HCT116 (cell line): ENCODE data around the gene TMTC2. TPM values are rescaled to one million over a fixed set of nuclear protein-coding genes. Genes with fewer than 3 reads are reported as not detected.

Experiments
- ATAC-seq: fragments of 200-7000 bp; cut with Tn5 transposase; 2 replicates; pipeline ENCODE4 v1.9.1; 2020; ENCODE audit warnings: mild to moderate bottlenecking, moderate library complexity
- BruUV-seq: library from RNA; stranded (reverse); fragments of 400-500 nt; replicated peaks from 2 replicates; lab custom pipeline; 2021; lab: Mats Ljungman, UMichigan
- CTCF ChIA-PET: fragments of 300-600 bp; sonication (Branson Sonifier 250); formaldehyde crosslinking; loops from one replicate; lab custom pipeline; 2021; ENCODE audit warnings: antibody characterized with exemption; lab: Charles Lee
- POLR2A ChIA-PET: fragments of 300-600, 350-600 bp; sonication (Branson Sonifier 250); formaldehyde crosslinking; loops from one replicate; lab custom pipeline; 2021; ENCODE audit warnings: antibody characterized with exemption; lab: Charles Lee
- RAD21 ChIA-PET, 2 experiments: fragments of 300-600 bp; sonication (Branson Sonifier 250); formaldehyde crosslinking; loops; one replicate each; lab custom pipeline; 2023; ENCODE audit warnings: low total read pairs in 2 of 2; ENCODE audit not compliant: uncharacterized antibody in 2 of 2, unreplicated experiment in 2 of 2, low non-redundant PET in 1 of 2; lab: Charles Lee
- DNase-seq: peaks from one replicate; pipeline ENCODE4 v3.0.0-alpha.2; 2010; ENCODE audit warnings: low read depth, low spot score
- H2AFZ ChIP-seq: fragments of 200-600 bp; shearing (Covaris generic), sonication (generic); 2 replicates; pipeline ENCODE4 v1.6.1; 2017; ENCODE audit warnings: low read depth, mixed run types, mixed read lengths, antibody characterized with exemption, low read length; ENCODE audit not compliant: poor library complexity, severe bottlenecking
- H3K27ac ChIP-seq: 2 replicates; pipeline ENCODE4 v1.5.1; 2012; ENCODE audit warnings: low read depth, low read length
- H3K27me3 ChIP-seq: fragments of 200-600 bp; sonication (generic); 2 replicates; pipeline ENCODE4 v1.6.1; 2016; ENCODE audit warnings: mixed run types, low read length, mixed read lengths; ENCODE audit not compliant: insufficient read depth
- H3K36me3 ChIP-seq, 2 experiments: fragments of 200-500 bp in 1 of 2; fragments of 200-600 bp in 1 of 2; sonication (Bioruptor generic) in 1 of 2; sonication (generic) in 1 of 2; 2 replicates each; pipeline versions ENCODE4 v1.5.1 to v1.6.1; 2014 to 2016; ENCODE audit warnings: low read length in 2 of 2, inconsistent platforms in 1 of 2, mixed read lengths in 1 of 2, mixed run types in 1 of 2; ENCODE audit not compliant: insufficient read depth in 2 of 2, control insufficient read depth in 1 of 2
- H3K4me1 ChIP-seq, 2 experiments: fragments of 200-600 bp in 1 of 2; sonication (generic) in 1 of 2; 2 replicates each; pipeline versions ENCODE4 v1.5.1 to v1.6.1; 2012 to 2017; ENCODE audit warnings: low read length in 2 of 2, inconsistent platforms in 1 of 2, mild to moderate bottlenecking in 1 of 2, mixed read lengths in 1 of 2, mixed run types in 1 of 2, moderate library complexity in 1 of 2; ENCODE audit not compliant: insufficient read depth in 2 of 2, control insufficient read depth in 1 of 2
- H3K4me2 ChIP-seq: fragments of 200-600 bp; sonication (generic); 2 replicates; pipeline ENCODE4 v1.6.1; 2017; ENCODE audit warnings: mixed run types, low read length, mixed read lengths
- H3K4me3 ChIP-seq, 2 experiments: fragments of 200-600 bp in 1 of 2; sonication (generic) in 1 of 2; replicated peaks in 1 of 2; 2 replicates each; pipeline ENCODE4 v1.5.1; 2011 to 2016; ENCODE audit warnings: low read length in 2 of 2, control low read depth in 1 of 2, low read depth in 1 of 2, mild to moderate bottlenecking in 1 of 2, mixed read lengths in 1 of 2, mixed run types in 1 of 2
- H3K79me2 ChIP-seq: fragments of 200-600 bp; sonication (generic); 2 replicates; pipeline ENCODE4 v1.6.1; 2017; ENCODE audit warnings: mild to moderate bottlenecking, mixed run types, low read length, moderate library complexity, mixed read lengths; ENCODE audit not compliant: insufficient read depth
- H3K9ac ChIP-seq: fragments of 200-600 bp; sonication (generic); 2 replicates; pipeline ENCODE4 v1.6.1; 2016; ENCODE audit warnings: low read length, mixed read lengths
- H3K9me2 ChIP-seq: fragments of 200-600 bp; sonication (generic), shearing (Covaris generic); 2 replicates; pipeline ENCODE4 v1.6.1; 2017; ENCODE audit warnings: mixed run types, mild to moderate bottlenecking, moderate library complexity; ENCODE audit not compliant: insufficient read depth
- H3K9me3 ChIP-seq, 2 experiments: fragments of 200-500 bp in 1 of 2; fragments of 200-600 bp in 1 of 2; sonication (Bioruptor generic) in 1 of 2; sonication (generic) in 1 of 2; 2 replicates each; pipeline ENCODE4 v1.6.1; 2014 to 2017; ENCODE audit warnings: low read length in 2 of 2, mixed read lengths in 2 of 2, inconsistent platforms in 1 of 2, low read depth in 1 of 2, mild to moderate bottlenecking in 1 of 2, mixed run types in 1 of 2, moderate library complexity in 1 of 2; ENCODE audit not compliant: control insufficient read depth in 1 of 2, insufficient read depth in 1 of 2
- H4K20me1 ChIP-seq: fragments of 200-600 bp; sonication (generic), shearing (Covaris generic); 2 replicates; pipeline ENCODE4 v1.6.1; 2017; ENCODE audit warnings: mixed run types, mild to moderate bottlenecking, moderate library complexity; ENCODE audit not compliant: insufficient read depth
- CBX3 ChIP-seq: IDR thresholded peaks from 2 replicates; pipeline ENCODE4 v1.6.1; 2012; ENCODE audit warnings: low read depth
- CEBPB ChIP-seq: IDR thresholded peaks from 2 replicates; pipeline ENCODE4 v1.6.1; 2012; ENCODE audit warnings: low read depth
- EZH2 ChIP-seq: fragments of 200-600 bp; sonication (generic); IDR thresholded peaks from 2 replicates; pipeline ENCODE4 v1.6.1; 2017; ENCODE audit warnings: antibody characterized with exemption, mixed run types
- FOSL1 ChIP-seq: IDR thresholded peaks from 2 replicates; pipeline ENCODE4 v1.6.1; 2012; ENCODE audit warnings: low read depth
- MAX ChIP-seq: IDR thresholded peaks from 2 replicates; pipeline ENCODE4 v1.6.1; 2012
- POLR2A ChIP-seq: IDR thresholded peaks from 2 replicates; pipeline ENCODE4 v1.7.0; 2011; ENCODE audit warnings: borderline replicate concordance; ENCODE audit not compliant: insufficient read depth, insufficient read length; ENCODE audit errors: extremely low read depth
- RAD21 ChIP-seq: IDR thresholded peaks from 2 replicates; pipeline ENCODE4 v1.6.1; 2012; ENCODE audit warnings: low read depth, mild to moderate bottlenecking
- REST ChIP-seq: IDR thresholded peaks from 2 replicates; pipeline ENCODE4 v1.6.1; 2012; ENCODE audit warnings: low read depth
- SIN3A ChIP-seq: IDR thresholded peaks from 2 replicates; pipeline ENCODE4 v1.6.1; 2012; ENCODE audit warnings: low read depth
- SRF ChIP-seq: IDR thresholded peaks from 2 replicates; pipeline ENCODE4 v1.6.1; 2012; ENCODE audit warnings: low read depth
- TCF7L2 ChIP-seq: IDR thresholded peaks from 2 replicates; pipeline ENCODE4 v1.7.0; 2011; ENCODE audit warnings: borderline replicate concordance, inconsistent platforms; ENCODE audit not compliant: insufficient read depth, insufficient read length; ENCODE audit errors: extremely low read depth
- YY1 ChIP-seq: IDR thresholded peaks from 2 replicates; pipeline ENCODE4 v1.6.1; 2011; ENCODE audit warnings: low read length, low read depth, moderate library complexity, mild to moderate bottlenecking; ENCODE audit not compliant: insufficient replicate concordance; ENCODE audit errors: extremely low read depth
- ZNF274 ChIP-seq: fragments of 200-500 bp; sonication (Bioruptor generic); IDR thresholded peaks from 2 replicates; pipeline ENCODE4 v1.6.1; 2014; ENCODE audit warnings: mild to moderate bottlenecking, low read depth, low read length, inconsistent platforms
- intact Hi-C: fragments of 100-400 bp; cut with micrococcal nuclease; formaldehyde crosslinking; loops from 2 replicates; pipeline ENCODE4 v1.10.0; 2022
- total RNA-seq: library from RNA; stranded (reverse); gene quantifications from one replicate; pipeline ENCODE4 v1.2.1, GENCODE V29; 2021; ENCODE audit not compliant: unreplicated experiment
- TF ChIP-seq, protein P1 (sequence below): IDR thresholded peaks from 2 replicates; pipeline ENCODE4 v1.6.1; 2012

Gene TMTC2
- total RNA-seq, 1 experiment from 2014 or later: 11.5 TPM

GRCh38 chr12:83123039-83123438, 436.3 kb downstream of the TMTC2 start:
- H2AFZ ChIP-seq: no peak overlapping the region
- H3K27me3 ChIP-seq: no peaks in the 10 kb centered on the region
- no peak overlapping the region for H3K4me2 ChIP-seq
- no peaks in the 10 kb centered on the region for H3K9me2 ChIP-seq
- TF ChIP-seq EZH2 (no peak), POLR2A (no peak), FOSL1 (no peak)
- ATAC-seq (no peak), DNase-seq (no peak)
- H3K9ac ChIP-seq: no peak overlapping the region
- no TSS peak for BruUV-seq
- no peaks in the 10 kb centered on the region for H4K20me1 ChIP-seq
- intact Hi-C loops: no loop called here
- no peaks in the 10 kb centered on the region for H3K4me1 ChIP-seq
- no peaks in the 10 kb centered on the region for H3K36me3 ChIP-seq
- no peaks in the 10 kb centered on the region for H3K9me3 ChIP-seq
- CTCF ChIA-PET: no interaction called here
- no peak overlapping the region for H3K27ac ChIP-seq
- RAD21 ChIA-PET: no interaction called here
- POLR2A ChIA-PET: no interaction called here
- H3K79me2 ChIP-seq: no peaks in the 10 kb centered on the region
- no peak overlapping the region for H3K4me3 ChIP-seq

GRCh38 chr12:83128540-83128939, 441.8 kb downstream of the TMTC2 start:
- ATAC-seq (no peak), DNase-seq (no peak)
- Histone ChIP-seq H3K79me2 (no peaks in the 10 kb centered on the region), H3K27me3 (no peaks in the 10 kb centered on the region), H3K9me3 (no peaks in the 10 kb centered on the region), H4K20me1 (no peaks in the 10 kb centered on the region), H3K4me2 (no peak overlapping the region), H3K9me2 (no peaks in the 10 kb centered on the region), H3K4me1 (no peaks in the 10 kb centered on the region), H3K36me3 (no peaks in the 10 kb centered on the region), H3K4me3 (no peak overlapping the region), H3K9ac (no peak overlapping the region), H3K27ac (no peak overlapping the region), H2AFZ (no peak overlapping the region)
- intact Hi-C loops: no loop called here
- ChIA-PET CTCF (no interaction called here), RAD21 (no interaction called here), POLR2A (no interaction called here)
- no peak for TF ChIP-seq REST
- no peak for TF ChIP-seq ZNF274
- TF ChIP-seq YY1: no peak
- no peak for TF ChIP-seq MAX
- TF ChIP-seq CBX3: no peak
- TF ChIP-seq SRF: no peak
- TF ChIP-seq EZH2: no peak
- TF ChIP-seq CEBPB: no peak
- no peak for TF ChIP-seq POLR2A
- no peak for TF ChIP-seq SIN3A
- no peak for TF ChIP-seq RAD21
- TF ChIP-seq, protein P1, sequence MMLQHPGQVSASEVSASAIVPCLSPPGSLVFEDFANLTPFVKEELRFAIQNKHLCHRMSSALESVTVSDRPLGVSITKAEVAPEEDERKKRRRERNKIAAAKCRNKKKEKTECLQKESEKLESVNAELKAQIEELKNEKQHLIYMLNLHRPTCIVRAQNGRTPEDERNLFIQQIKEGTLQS: no peak
- no peak for TF ChIP-seq FOSL1
- TF ChIP-seq TCF7L2: no peak
- no TSS peak for BruUV-seq
